Esophagus squamous epithelium (tissue), 5 donors: Measurements from ENCODE around the gene ZFP69B. TPM values are rescaled to one million over a fixed set of nuclear protein-coding genes. Genes with fewer than 3 reads are reported as not detected.
"Not testable (repeated sequence)": the region's sequence is repeated elsewhere in the genome, so short reads cannot be mapped to it uniquely, and the experiment has no call there.

Experiments
- DNase-seq: peaks from one replicate; lab custom pipeline; 2025; lab: John Stamatoyannopoulos, UW
- H3K27ac ChIP-seq, 4 donors: fragments of 200-600 bp; sonication (generic); one replicate each; pipeline ENCODE4 v1.5.1; 2016 to 2019; ENCODE audit warnings: mild to moderate bottlenecking in 1 of 4
- H3K27me3 ChIP-seq, 4 donors: fragments of 200-600 bp; sonication (generic); 1 replicate in 3 of 4; 2 replicates in 1 of 4; pipeline versions ENCODE4 v1.5.1 to v1.6.0; 2017 to 2021; ENCODE audit warnings: antibody characterized with exemption in 1 of 4
- H3K36me3 ChIP-seq, 3 donors: fragments of 200-600 bp; sonication (generic); one replicate each; pipeline ENCODE4 v1.5.1; 2016 to 2019
- H3K4me1 ChIP-seq, 3 donors: fragments of 200-600 bp; sonication (generic); one replicate each; pipeline ENCODE4 v1.5.1; 2017 to 2019
- H3K4me3 ChIP-seq, 4 donors: fragments of 200-600 bp; sonication (generic); 1 replicate in 3 of 4; 2 replicates in 1 of 4; pipeline ENCODE4 v1.5.1; 2016 to 2019; ENCODE audit warnings: mild to moderate bottlenecking in 2 of 4, moderate library complexity in 1 of 4
- H3K9me3 ChIP-seq, 3 donors: fragments of 200-600 bp; sonication (generic); one replicate each; pipeline ENCODE4 v1.5.1; 2016 to 2019
- CTCF ChIP-seq, 6 experiments: fragments of 450-650 bp in 4 of 6; fragments of 200-600 bp in 2 of 6; sonication (generic) in 2 of 6; IDR thresholded peaks; one replicate each; pipeline ENCODE4 v1.5.1; 2016 to 2019; ENCODE audit warnings: antibody characterized with exemption in 6 of 6, mild to moderate bottlenecking in 4 of 6, moderate library complexity in 4 of 6
- POLR2A ChIP-seq, 4 donors: fragments of 450-650 bp; IDR thresholded peaks; one replicate each; pipeline ENCODE4 v1.6.1; 2017; ENCODE audit warnings: antibody characterized with exemption in 4 of 4, mild to moderate bottlenecking in 4 of 4, moderate library complexity in 3 of 4
- WGBS, 2 donors: methylation state at CpG; one replicate each; pipeline ENCODE4 v1.1.5; 2018; 5-methylcytosine and 5-hydroxymethylcytosine counted together
- intact Hi-C: fragments of 100-400 bp; cut with DNase I; formaldehyde crosslinking; loops from one replicate; pipeline ENCODE4 v1.15.0; 2022
- total RNA-seq, 4 donors: library from RNA; depleted of rRNA; stranded (reverse); fragments of >200 nt; gene quantifications; one replicate each; pipeline ENCODE4 v1.1.0, GENCODE V29; 2016
- donor health status: DM: yes; HTN: yes; CAD: no.

Gene ZFP69B
- total RNA-seq, 4 donors from 2014 or later: 0.57 to 1.6 (median 0.70) TPM

- TF ChIP-seq POLR2A (IDR thresholded peaks at IDR 0.05) (peak in 2 of 4 donors; percentile 62 to 71), CTCF (IDR thresholded peaks at IDR 0.05) (peak in 1 of 6 experiments; percentile 7)
- peaks cover 0 to 31% (median 16%) of the 10 kb centered on the region in 3 donors for H3K9me3 ChIP-seq
- no peaks in the 10 kb centered on the region for H3K27me3 ChIP-seq
- peak within 1 kb of the TSS; percentile 56 to 76 (median 63) for H3K27ac ChIP-seq
- H3K4me3 ChIP-seq: peak within 1 kb of the TSS; percentile 66 to 95 (median 88)
- WGBS, 2 donors: 1% methylated on average over 10 to 27 of the region's 65 CpGs
- intact Hi-C loops: no loop called here
- H3K36me3 ChIP-seq: peaks cover 0 to 13% (median 0%) of the 10 kb centered on the region in 3 donors
- DNase-seq: peak; percentile 8
- peaks cover 4 to 16% (median 8%) of the 10 kb centered on the region in 3 donors for H3K4me1 ChIP-seq
These were observed 26.8 kb downstream of the ZFP69B start, which contains the start of gene ZFP69 for GRCh38 chr1:40476924-40477677. Gene ZFP69 (plus strand): TSS chr1:40477290. CDS start chr1:40479362, 2,072 bp downstream.

GRCh38 chr1:40477678-40478053, 27.4 kb downstream of the ZFP69B start:
- Histone ChIP-seq H3K4me1 (peaks cover 4 to 16% (median 8%) of the 10 kb centered on the region in 3 donors), H3K9me3 (peaks cover 0 to 29% (median 16%) of the 10 kb centered on the region in 3 donors), H3K27me3 (no peaks in the 10 kb centered on the region), H3K36me3 (peaks cover 0 to 18% (median 0%) of the 10 kb centered on the region in 3 donors), H3K4me3 (peak overlapping the region; percentile 66 to 95 (median 88)), H3K27ac (peak overlapping the region; percentile 56 to 76 (median 63))
- DNase-seq: no peak
- no peak for TF ChIP-seq POLR2A (IDR thresholded peaks at IDR 0.05)
- no peak for TF ChIP-seq CTCF (IDR thresholded peaks at IDR 0.05)
- 1% methylated on average over 9 to 17 of the region's 17 CpGs for WGBS, 2 donors
- intact Hi-C loops: no loop called here

GRCh38 chr1:40478276-40478675, 28.0 kb downstream of the ZFP69B start:
- Histone ChIP-seq H3K9me3 (peaks cover 0 to 23% (median 16%) of the 10 kb centered on the region in 3 donors), H3K27me3 (no peaks in the 10 kb centered on the region), H3K36me3 (peaks cover 0 to 24% (median 0%) of the 10 kb centered on the region in 3 donors), H3K4me3 (peak overlapping the region in 3 of 4 donors; percentile 66 to 95 (median 85)), H3K27ac (no peak overlapping the region), H3K4me1 (peaks cover 4 to 16% (median 8%) of the 10 kb centered on the region in 3 donors)
- no peak for DNase-seq
- intact Hi-C loops: no loop called here
- TF ChIP-seq POLR2A (IDR thresholded peaks at IDR 0.05) (no peak), CTCF (IDR thresholded peaks at IDR 0.05) (no peak)
- WGBS, 2 donors: 18 to 32% methylated on average over 2 of the region's 2 CpGs

- H3K27me3 ChIP-seq: no peaks in the 10 kb centered on the region
- intact Hi-C loops: no loop called here
- WGBS, 2 donors: 82 to 83% methylated on average over 2 to 4 of the region's 4 CpGs
- peaks cover 4 to 16% (median 8%) of the 10 kb centered on the region in 3 donors for H3K4me1 ChIP-seq
- TF ChIP-seq POLR2A (IDR thresholded peaks at IDR 0.05) (no peak), CTCF (IDR thresholded peaks at IDR 0.05) (no peak)
- H3K4me3 ChIP-seq: no peak overlapping the region
- H3K9me3 ChIP-seq: peaks cover 0 to 23% (median 16%) of the 10 kb centered on the region in 3 donors
- no peak for DNase-seq
- peaks cover 0 to 33% (median 0%) of the 10 kb centered on the region in 3 donors for H3K36me3 ChIP-seq
- H3K27ac ChIP-seq: no peak overlapping the region
These were observed 28.9 kb downstream of the ZFP69B start for GRCh38 chr1:40479156-40479555.

GRCh38 chr1:40495315-40495903, 45.1 kb downstream of the ZFP69B start:
- intact Hi-C loops: no loop called here
- no peaks in the 10 kb centered on the region for H3K27me3 ChIP-seq
- H3K36me3 ChIP-seq: peaks cover under 1 to 75% (median 10%) of the 10 kb centered on the region in 3 donors
- 97 to 100% methylated on average over 4 of the region's 4 CpGs for WGBS, 2 donors
- TF ChIP-seq CTCF (IDR thresholded peaks at IDR 0.05) (no peak), POLR2A (IDR thresholded peaks at IDR 0.05) (no peak)
- H3K4me1 ChIP-seq: no peaks in the 10 kb centered on the region
- H3K27ac ChIP-seq: no peak overlapping the region
- H3K9me3 ChIP-seq: peaks cover 0 to 92% (median 46%) of the 10 kb centered on the region in 3 donors
- no peak for DNase-seq
- no peak overlapping the region for H3K4me3 ChIP-seq

- DNase-seq, H3K4me3 ChIP-seq, H3K4me1 ChIP-seq, H3K27ac ChIP-seq, H3K27me3 ChIP-seq, intact Hi-C loops: not testable (repeated sequence)
- H3K9me3 ChIP-seq: peaks cover 0 to 80% (median 19%) of the 10 kb centered on the region in 3 donors
- WGBS, 2 donors: 86 to 100% methylated on average over 4 of the region's 4 CpGs
- peaks cover 0 to 18% (median 0%) of the 10 kb centered on the region in 3 donors for H3K36me3 ChIP-seq
These were observed 52.4 kb downstream of the ZFP69B start for GRCh38 chr1:40502651-40503050.
